GM10266 (cell line): ENCODE results near the gene PCP4.

Experiments
- DNase-seq: peaks from one replicate; pipeline ENCODE4 v3.0.0; 2012; ENCODE audit errors: extremely low spot score
- CTCF ChIP-seq: IDR thresholded peaks from 2 replicates; pipeline ENCODE4 v1.5.1; 2012; ENCODE audit warnings: mild to moderate bottlenecking, low read depth; ENCODE audit not compliant: control insufficient read depth, insufficient read depth; ENCODE audit errors: missing control alignments

PCP4 gene

GRCh38 chr21:39958731-39959130, 91.5 kb downstream of the PCP4 start:
- TF ChIP-seq CTCF = no peak
- DNase-seq = no peak

- TF ChIP-seq CTCF = no peak
- DNase-seq = no peak
Measured at GRCh38 chr21:39961251-39961650, 94.0 kb downstream of the PCP4 start.

- no peak for DNase-seq
Measured at GRCh38 chr21:39965026-39965425, 97.8 kb downstream of the PCP4 start.

GRCh38 chr21:39966786-39967185, 99.5 kb downstream of the PCP4 start:
- no peak for DNase-seq
- TF ChIP-seq CTCF = no peak

More at GRCh38 chr21:39965026-39965425, 97.8 kb downstream of the PCP4 start:
- TF ChIP-seq CTCF = no peak

GRCh38 chr21:39968010-39968409, 100.8 kb downstream of the PCP4 start:
- TF ChIP-seq CTCF = no peak
- no peak for DNase-seq

- no peak for TF ChIP-seq CTCF
- DNase-seq = no peak
Measured at GRCh38 chr21:39969691-39970364, 102.6 kb downstream of the PCP4 start.

- no peak for DNase-seq
- no peak for TF ChIP-seq CTCF
Measured at GRCh38 chr21:39971956-39972355, 104.7 kb downstream of the PCP4 start.
